NCI-H2081 treated with DMSO at 0.1 percent for 48 hours (cell line): ENCODE results near the gene TRRAP.
A peak's percentile ranks its signal among the peaks of the same experiment; 100 is the strongest.
"Not testable (repeated sequence)": the region's sequence is repeated elsewhere in the genome, so short reads cannot be mapped to it uniquely, and the experiment has no call there.

ENCODE experiments used
- DNase-seq: peaks from one replicate; lab custom pipeline; 2025; lab: John Stamatoyannopoulos, UW

Gene TRRAP

DNA sequence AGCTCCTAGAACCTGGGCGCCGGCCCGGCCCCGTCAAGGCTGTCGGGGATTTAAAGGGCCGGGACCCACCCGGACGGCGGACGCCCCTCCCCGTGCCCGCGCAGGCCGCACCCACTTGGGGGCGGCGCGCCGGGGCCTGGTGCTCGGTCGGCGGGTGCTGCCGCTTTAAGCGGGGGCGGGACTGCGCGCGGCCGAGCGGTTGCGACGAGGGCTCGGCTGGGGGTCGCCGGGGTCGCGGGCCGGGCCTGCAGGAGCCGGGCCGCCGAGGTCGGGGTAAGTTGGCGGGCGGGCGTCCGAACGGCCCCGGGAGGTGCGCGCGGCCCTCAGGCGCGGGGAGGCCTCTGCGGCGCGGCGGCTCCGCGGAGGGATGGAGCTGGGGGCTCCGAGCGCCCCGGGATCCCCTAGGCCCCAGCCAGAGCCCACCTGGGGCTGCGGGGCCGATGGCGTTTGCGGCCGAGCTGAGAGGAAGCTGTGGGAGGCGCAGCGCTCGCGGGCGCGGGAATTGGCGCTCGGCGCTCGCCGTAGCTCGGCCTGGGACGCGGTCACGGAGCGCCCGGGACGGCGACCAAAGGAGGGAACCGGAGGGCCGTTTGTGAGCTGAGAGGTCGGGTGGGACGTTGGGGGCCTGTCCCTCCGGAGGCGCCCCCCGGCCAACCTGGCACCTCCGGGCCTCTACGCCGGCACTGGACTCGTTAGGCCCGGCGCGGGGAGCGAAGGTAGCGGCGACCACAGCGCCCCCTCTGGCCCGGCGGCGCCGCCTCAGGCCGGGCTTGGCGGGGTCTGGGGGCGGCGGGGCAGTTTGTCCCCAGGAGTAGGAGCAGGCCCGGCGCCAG is at the start of gene TRRAP:
Gene TRRAP, plus strand, starts transcription at position 168 of the 833 bp plus-strand sequence. CDS start 2,619 bp downstream, outside the sequence.
- no peak for DNase-seq

DNA sequence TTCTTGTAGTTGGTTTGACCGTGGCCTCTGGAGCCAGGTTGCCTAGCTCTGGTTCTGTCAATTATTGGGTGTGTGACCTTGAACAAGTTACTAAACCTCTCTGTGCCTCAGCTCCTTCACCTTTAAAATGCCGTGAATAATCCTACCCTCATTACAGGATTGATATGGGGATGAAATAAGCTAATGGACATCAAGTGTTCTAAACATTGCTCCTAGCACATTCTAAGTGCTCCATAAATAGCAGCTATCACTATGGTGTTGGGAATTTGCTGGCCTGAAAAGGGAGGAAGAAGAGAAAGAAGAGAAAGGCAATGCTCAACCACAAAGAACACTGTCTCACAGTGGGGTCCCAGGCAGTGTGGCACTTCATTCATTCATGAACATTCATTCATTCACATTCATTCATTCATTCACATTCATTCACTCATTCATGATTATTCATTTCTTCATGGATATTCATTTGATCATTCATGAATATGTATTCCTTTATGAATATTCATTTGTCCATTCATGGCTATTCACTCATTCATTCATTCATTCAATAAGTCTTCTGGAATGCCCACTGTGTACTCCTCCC is 47.3 kb upstream of the TRRAP start:
- DNase-seq: no peak

GRCh38 chr7:98831641-98832221 is 46.6 kb upstream of the TRRAP start:
- DNase-seq: no peak

GRCh38 chr7:98833022-98833421 is 45.3 kb upstream of the TRRAP start:
- DNase-seq: no peak

DNA sequence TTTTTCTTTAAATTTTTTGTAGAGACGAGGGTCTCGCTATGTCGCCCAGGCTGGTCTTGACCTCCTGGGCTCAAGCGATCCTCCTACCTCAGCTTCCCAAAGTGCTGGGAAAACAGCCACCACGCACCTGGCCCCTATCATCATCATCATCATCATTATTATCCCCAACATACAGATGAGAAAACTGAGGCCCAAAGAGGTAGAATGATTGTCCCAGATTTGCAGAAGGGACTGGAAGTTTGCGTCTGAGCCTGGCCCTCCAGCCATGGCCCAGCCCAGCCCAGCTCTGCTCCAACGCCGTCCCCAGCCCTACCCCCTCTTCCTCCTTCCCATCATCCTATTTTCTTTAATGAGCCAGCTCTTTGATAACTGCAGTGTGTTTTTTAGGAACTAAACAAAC is 43.4 kb upstream of the TRRAP start:
- no peak for DNase-seq

DNA sequence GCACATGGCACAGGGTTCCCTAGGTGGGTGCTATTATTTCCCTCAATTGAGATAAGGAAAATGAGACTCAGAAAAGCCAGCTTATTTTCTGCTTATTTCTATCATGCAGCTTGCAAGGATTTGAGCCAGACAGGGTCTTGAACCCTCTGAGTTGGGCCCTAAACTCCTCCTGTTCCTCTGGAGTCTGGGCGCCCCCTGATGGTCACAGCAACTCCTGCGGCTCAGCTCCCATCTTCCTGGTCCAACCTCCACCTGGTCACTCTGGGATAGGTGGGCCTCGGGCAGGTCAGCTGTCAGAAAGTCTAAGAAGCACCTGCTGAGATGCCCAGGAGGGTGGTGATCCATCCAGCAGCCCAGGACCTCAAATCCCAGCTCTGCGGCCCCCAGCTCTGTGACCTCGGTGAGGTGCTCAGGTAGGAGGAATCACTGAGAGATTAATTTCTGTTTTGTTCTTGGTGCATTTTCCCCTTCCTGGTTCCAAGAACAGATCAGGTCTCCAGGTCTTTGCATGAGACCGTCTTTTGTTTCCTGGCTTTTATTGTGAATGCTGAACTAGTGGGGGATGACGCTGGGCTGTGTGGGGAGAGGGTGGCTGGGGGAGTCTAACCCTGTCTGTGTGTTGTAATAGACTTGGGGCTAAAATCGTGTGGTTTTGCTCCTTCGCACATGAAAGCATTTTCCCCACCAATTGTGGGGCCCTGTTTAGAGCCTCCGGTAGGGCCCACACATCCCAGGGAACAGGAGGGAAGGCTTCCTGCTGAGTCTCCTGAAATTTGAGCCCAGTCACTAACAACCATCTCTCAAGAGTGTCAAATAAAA is 41.3 kb upstream of the TRRAP start:
- peak; percentile 18 for DNase-seq

DNA sequence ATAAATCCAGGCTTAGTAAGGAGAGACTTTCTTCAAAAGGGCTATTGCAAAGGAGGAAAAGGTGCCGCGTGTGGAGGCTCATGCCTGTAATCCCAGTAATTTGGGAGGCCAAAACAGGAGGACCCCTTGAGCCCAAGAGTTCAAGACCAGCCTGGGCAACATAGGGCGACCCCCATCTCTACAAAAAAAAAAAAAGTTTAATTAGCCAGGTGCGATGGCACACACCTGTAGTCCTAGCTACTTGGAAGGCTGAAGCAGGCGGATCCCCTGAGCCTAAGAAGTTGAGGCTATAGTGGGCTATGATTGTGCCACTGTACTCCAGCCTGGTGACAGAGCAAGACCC is 40.7 kb upstream of the TRRAP start:
- DNase-seq: no peak

DNA sequence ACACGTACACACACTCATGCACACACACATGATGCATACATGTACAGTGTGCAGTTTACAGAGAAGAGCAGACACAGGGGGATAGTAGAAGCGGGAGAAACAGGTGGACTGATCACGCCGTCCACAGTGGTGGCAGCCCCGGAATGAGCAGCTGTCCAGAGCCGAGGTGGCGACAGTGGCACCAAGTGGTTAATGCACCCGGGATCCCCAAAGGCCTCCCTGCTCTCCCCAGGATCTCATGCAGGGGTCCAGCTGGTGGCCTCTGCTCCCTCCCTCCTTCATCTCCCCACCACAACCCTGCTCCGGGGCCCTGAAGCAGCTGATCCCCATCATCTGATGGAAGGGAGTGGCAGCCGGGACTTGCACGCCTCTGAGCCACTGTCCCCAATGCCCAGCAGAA is 38.2 kb upstream of the TRRAP start:
- no peak for DNase-seq

DNA sequence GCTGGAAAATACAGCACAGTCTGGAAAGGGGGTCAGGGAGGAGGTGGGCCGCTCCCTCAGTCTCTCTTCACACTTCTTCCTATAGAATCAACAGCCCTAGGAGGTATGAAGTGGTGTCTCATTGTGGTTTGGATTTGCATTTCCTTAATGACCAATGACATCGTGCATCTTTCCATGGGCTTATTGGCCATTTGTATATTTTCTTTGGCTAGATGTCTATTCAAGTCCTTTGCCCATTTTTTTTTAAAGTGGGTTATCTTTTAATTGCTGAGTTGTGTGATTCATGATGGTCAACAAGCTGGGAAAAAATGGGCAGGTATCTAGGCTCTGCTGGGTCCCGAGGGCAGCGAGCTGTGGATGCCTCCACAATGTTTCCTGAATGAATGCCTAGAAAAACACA is 37.6 kb upstream of the TRRAP start:
- no peak for DNase-seq

GRCh38 chr7:98841179-98841997 is 36.9 kb upstream of the TRRAP start:
- DNase-seq: no peak

- not testable (repeated sequence) for DNase-seq
Observed at GRCh38 chr7:98842552-98842951, 35.8 kb upstream of the TRRAP start.

- no peak for DNase-seq
Observed at GRCh38 chr7:98848918-98849317, 29.4 kb upstream of the TRRAP start.

DNA sequence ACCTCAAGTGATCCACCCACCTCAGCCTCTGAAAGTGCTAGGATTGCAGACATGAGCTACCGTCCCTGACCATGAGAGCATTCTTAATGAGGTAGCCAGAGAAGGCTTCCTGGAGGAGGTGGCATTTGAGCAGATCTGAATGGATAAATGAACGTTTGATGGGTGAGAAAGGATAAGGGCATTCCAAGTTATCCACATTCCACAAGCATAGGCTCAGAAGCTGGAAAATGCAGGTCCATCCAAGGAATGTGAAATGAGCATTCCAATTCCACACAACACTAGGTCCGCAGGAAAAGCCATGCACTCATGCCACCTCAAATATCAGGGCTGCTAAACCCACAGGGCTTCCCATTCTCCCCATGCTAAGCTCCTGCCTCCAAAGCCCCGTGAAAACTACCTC is 25.5 kb upstream of the TRRAP start:
- DNase-seq: no peak

- DNase-seq: no peak
Observed at GRCh38 chr7:98855610-98856422, 22.5 kb upstream of the TRRAP start.

DNA sequence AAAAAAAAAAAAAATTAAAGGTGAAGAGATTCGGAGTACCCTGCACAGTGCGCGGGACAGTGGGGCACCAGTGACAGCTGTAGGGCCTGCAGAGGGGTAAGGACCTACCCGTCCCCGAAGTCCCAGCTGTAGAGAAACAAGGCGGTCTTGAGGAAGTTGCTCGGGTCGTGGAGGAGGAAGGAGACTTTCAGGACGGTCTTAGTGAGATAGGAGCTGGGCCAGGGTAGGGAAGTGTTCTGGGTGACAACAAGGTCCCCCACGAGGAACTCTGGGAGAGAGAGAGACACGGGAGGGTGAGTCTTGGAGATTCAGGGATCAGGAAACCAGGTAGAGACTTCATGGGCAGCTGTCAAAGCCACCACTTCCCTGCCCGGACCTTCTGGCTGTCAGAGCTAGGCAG is 18.3 kb upstream of the TRRAP start:
- DNase-seq: no peak

DNA sequence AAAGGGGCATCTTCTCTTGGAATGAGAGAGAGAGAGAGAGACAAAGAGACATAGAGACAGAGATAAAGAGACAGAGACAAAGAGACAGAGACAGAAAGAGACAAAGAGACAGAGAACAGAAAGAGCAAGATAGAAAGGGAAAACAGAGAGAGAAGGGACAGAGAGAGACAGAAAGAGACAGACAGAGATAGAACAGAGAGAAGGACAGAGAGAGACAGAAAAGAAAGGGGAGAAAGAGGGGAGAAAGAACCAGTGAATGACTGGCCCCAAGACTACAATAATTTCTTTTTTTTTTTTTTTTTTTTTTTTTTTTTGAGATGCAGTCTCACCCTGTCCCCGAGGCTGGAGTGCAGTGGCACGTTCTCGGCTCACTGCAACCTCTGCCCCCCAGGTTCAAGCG is 16.1 kb upstream of the TRRAP start:
- no peak for DNase-seq

DNA sequence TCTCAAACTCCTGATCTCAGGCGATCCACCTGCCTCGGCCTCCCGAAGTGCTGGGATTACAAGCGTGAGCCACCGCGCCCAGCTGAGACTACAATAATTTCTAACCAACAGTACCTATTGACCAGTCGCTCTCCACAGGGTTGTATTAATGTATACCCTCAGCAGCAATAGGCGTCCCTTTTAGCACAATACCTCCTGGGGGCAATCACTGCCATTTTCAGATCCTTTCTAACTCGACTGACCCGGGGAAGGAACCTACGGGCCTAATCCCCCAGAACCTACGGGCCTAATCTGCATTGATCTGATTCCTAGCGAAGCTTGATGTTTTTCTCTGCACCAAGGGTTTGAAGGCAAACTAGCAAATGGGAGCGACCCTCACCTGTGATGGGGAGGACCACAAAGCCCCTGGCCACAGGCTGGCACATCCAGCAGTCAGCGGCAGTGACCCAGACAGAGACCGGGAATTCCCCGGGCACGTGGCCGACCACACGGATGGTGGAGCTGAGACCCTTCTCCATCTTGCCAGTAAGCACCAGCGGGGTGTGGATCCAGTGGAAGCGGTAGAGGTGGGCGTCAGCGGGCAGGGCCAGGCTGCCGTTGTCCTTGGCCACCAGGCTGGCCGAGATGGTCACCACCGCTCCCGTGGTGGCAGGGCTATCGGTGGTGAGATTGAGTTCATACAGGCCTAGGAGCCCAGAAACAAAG is 15.5 kb upstream of the TRRAP start:
- no peak for DNase-seq

DNA sequence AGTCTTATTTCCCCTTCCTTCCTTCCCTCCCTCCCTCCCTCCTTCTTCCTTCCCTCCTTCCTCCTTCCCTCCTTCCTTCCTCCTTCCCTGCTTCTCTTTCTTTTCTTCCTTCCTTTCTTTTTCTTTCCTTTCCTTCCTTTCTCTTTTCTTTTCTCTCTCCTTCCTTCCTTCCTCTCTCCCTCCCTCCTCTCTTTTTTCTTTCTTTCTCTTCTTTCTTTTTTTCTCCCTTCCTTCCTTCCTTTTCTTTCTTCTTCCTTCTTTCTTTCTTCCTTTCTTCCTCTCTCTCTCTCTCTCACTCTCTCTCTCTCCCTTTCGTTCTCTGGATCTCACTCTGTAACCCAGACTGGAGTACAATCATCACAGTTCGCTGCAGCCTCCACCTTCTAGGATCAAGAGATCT is 14.7 kb upstream of the TRRAP start:
- no peak for DNase-seq

DNA sequence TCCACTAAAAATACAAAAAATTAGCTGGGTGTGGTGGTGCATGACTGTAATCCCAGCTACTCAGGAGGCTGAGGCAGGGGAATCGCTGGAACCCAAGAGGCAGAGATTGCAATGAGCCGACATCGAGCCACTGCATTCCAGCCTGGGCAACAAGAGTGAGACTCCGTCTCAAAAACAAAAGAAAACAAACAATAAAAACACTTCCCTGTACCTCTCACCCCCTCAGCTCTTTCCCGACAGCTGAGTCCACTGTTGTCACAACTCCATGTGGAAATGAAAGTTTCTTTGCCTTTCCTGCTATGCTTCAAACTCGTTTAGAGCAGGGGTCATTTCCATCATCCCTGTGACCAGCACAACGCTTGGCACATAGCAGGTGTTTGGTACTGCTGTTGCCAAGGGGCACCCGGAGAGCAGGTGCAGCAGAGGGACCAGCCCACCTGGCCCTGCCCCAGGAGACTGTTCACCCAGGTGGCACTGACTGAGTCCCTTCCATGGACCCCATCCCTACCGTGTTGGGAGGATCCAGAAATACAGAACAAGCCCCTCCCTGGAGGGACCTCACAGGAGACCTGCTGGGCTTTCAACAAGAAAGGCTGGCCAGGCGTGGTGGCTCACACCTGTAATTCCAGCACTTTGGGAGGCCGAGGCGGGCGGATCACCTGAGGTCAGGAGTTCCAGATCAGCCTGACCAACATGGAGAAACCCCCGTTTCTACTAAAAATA is 13.4 kb upstream of the TRRAP start:
- DNase-seq: no peak

DNA sequence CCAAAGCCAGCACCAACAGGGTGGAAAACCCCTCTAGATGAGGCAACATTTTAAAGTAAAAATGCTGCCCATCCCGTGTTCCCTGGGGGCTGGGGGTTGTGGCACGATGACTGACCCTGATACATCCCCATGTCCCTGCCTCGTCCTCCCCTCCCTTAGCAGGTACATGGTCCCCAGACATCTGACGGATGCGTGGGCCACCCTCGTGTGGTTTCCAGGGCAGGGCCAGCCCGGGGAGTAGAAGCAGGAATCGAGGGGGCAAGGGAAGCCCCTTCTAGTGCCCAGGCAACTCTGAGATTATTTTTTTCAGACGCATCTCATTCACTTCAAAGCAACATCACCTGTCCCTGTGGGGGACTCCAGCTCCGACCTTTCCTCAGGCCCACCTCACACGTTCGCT is 12.0 kb upstream of the TRRAP start:
- DNase-seq: no peak
